Smooth muscle cell of the brain vasculature (primary cell): ENCODE results near the gene AP2M1.
"Not testable (repeated sequence)": the region's sequence is repeated elsewhere in the genome, so short reads cannot be mapped to it uniquely, and the experiment has no call there.

Source experiments
- DNase-seq: peaks from one replicate; pipeline ENCODE4 v3.0.0-alpha.2; 2012; ENCODE audit warnings: low read depth, low spot score

The AP2M1 gene

GRCh38 chr3:184174646-184175492, at the start of gene AP2M1:
Gene AP2M1 (plus strand): TSS chr3:184174855. CDS start chr3:184176994, 2,139 bp downstream.
- peak; percentile 97 for DNase-seq

- no peak for DNase-seq
Observed at GRCh38 chr3:184126006-184126405, 48.6 kb upstream of the AP2M1 start.

DNA sequence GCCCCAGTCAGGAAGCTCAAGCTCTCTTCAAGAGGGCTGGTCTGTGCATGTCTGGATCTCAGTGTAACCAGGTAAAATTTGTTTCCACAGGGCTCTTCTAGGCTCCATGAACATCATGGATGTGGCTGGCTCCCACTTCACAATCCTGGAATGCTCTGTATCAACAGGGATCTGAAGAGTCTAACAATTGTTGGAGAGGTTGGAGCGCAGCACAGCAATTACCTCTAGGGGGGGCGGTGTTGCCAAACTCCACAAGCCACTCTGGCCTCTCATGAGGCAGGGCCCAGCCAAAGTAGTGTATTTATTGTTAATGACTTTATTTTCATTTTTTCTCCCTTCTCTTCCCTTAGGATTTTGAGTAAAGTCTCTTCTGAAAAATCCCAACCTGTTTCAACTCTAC, 45.6 kb upstream of the AP2M1 start:
- DNase-seq, result no peak

- DNase-seq, result no peak
Observed at GRCh38 chr3:184132945-184133344, 41.7 kb upstream of the AP2M1 start.

DNA sequence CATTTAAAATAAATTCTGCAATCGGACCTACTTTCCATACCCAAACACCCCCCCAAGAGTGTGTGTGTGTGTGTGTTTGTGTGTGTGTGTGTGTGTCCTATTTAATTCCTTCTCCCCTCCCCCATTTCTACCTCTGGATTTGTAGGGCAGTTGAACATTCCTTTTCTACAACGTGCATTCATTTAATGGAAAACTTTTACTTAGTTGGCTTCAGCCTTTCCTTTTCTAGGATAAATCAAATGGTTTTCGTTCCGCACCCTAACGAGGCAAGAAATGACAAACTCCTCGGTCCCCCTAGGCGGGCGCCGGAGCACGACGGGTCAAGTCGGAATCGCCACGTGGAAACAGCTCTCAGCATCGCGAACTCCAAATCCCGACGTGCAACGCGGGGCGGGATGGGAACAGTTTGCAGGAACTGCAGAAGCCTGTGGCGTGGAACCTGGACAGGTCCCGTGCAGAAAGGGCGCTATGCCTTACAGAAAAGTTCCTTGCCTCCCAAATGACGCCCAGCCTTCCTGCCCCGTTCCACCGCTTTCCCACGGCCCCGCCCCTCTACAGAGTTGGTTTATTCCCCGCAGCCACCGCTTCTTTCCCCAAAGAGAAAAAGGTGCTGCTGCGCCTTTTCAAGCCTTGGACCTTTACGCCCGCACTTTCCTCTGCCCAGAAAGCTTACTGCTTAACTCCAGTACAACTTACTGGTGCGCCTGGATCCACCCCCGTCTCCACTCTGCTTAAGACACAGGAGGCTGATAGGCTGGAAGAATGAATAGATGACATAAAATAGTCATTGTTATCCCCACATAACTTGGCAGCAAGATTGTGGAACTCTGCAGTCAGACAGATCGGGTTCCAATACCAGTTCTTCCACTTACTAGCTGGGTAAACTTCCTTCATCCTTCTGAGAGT, 40.6 kb upstream of the AP2M1 start:
- DNase-seq, result no peak

DNA sequence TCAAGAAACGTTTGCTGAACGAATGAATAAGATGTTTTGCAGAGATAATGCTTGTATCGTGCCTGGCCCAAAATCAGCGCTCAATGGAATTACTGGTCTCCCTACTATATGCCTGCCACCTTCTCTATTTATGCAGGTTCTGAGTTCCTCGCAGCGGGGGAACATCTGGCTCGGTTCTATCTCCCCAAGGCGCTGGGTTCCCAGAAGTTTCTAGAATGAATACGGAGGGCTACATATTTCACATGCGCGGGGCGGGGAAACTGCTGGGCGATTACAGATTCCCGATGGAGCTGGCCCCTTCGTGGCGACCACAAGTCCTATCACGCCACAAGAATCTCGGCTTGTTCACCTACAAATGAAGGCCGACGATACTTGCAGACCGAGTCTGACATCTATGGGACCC, 39.9 kb upstream of the AP2M1 start:
- DNase-seq, result no peak

GRCh38 chr3:184135149-184135910, 39.3 kb upstream of the AP2M1 start, which contains the start of gene EIF2B5:
Gene EIF2B5 (plus strand): TSS chr3:184135358. CDS start chr3:184135386, 28 bp downstream.
- DNase-seq, result no peak

- DNase-seq, result no peak
Observed at GRCh38 chr3:184135911-184136260, 38.8 kb upstream of the AP2M1 start.

DNA sequence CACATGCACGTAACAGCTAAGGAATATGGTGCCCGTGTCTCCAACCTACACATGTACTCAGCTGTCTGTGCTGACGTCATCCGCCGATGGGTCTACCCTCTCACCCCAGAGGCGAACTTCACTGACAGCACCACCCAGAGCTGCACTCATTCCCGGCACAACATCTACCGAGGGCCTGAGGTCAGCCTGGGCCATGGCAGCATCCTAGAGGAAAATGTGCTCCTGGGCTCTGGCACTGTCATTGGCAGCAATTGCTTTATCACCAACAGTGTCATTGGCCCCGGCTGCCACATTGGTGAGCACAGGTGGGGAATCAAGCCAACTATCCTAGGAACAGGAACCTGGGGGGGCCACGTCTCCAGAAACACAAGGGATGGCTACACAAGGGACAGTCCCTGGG, 34.2 kb upstream of the AP2M1 start:
- DNase-seq, result no peak

DNA sequence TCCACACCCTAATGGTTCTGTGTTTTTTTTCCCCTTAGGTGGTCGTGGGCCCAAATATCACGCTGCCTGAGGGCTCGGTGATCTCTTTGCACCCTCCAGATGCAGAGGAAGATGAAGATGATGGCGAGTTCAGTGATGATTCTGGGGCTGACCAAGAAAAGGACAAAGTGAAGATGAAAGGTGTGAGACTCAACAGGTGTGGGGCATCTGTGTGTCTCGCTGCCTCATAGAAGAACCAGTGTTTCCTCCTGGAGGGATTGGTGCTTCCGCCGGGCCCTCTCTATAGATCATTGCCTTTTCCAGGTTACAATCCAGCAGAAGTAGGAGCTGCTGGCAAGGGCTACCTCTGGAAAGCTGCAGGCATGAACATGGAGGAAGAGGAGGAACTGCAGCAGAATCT, 32.5 kb upstream of the AP2M1 start:
- no peak for DNase-seq

DNA sequence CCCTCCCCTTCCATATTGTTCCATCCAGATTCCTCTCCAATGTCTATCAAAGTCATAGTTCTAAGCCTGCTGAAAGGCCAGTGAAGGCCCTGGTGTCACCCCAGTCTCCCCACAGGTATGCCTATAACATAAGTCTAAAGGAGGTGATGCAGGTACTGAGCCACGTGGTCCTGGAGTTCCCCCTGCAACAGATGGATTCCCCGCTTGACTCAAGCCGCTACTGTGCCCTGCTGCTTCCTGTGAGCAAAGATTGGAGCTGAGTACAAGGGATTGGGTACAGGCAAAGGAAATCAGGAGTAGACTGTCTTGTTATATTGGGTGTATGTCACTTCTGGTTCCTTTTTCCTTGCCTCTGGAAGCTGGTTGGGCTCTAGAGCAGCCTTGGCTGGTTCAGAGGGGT, 31.3 kb upstream of the AP2M1 start:
- DNase-seq, result no peak

DNA sequence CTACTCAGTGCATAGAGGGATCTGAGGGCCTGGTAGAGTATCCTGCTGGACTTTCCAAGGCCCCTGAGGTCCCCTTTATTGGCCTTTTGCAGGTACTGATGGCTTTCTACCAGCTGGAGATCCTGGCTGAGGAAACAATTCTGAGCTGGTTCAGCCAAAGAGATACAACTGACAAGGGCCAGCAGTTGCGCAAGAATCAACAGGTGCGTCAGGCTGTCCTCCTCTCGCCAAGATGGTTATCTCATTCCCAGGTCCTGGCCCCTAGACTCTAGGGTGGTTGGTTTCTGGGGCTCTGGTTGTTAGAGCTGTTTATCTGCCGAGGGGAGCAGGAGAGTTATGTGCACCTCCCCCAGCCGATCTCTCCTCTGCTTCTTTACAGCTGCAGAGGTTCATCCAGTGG, 30.1 kb upstream of the AP2M1 start:
- DNase-seq, result no peak

- no peak for DNase-seq
Observed at GRCh38 chr3:184145111-184145524, 29.5 kb upstream of the AP2M1 start.

GRCh38 chr3:184145751-184146270, 28.8 kb upstream of the AP2M1 start:
- DNase-seq, result no peak

DNA sequence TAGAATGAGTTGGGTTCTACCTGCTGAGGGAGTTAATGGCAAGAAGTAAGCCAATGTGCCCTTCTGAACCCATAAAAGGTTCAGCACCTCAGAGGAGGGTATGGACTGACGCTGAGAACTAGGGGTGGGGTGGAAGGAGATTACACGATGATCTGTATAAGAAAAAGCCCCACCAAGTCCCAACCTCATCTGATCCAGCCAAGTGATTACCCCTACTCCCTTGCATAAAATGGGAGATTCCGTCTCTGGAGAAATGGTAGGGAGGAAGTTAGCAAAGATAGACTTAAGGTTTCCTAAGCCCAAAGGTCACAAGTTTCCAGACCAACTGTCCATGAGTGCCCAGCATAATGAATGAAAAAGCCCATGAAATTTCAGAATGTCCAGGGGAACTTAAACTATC, 26.6 kb upstream of the AP2M1 start:
- DNase-seq, result no peak

- no peak for DNase-seq
Observed at GRCh38 chr3:184149123-184149522, 25.5 kb upstream of the AP2M1 start.

GRCh38 chr3:184149770-184150169, 24.9 kb upstream of the AP2M1 start:
- DNase-seq, result not testable (repeated sequence)

- no peak for DNase-seq
Observed at GRCh38 chr3:184154885-184155643, 19.6 kb upstream of the AP2M1 start, which contains the start of gene DVL3. Gene DVL3 (plus strand): TSS chr3:184155377. CDS start chr3:184155636, 259 bp downstream.

DNA sequence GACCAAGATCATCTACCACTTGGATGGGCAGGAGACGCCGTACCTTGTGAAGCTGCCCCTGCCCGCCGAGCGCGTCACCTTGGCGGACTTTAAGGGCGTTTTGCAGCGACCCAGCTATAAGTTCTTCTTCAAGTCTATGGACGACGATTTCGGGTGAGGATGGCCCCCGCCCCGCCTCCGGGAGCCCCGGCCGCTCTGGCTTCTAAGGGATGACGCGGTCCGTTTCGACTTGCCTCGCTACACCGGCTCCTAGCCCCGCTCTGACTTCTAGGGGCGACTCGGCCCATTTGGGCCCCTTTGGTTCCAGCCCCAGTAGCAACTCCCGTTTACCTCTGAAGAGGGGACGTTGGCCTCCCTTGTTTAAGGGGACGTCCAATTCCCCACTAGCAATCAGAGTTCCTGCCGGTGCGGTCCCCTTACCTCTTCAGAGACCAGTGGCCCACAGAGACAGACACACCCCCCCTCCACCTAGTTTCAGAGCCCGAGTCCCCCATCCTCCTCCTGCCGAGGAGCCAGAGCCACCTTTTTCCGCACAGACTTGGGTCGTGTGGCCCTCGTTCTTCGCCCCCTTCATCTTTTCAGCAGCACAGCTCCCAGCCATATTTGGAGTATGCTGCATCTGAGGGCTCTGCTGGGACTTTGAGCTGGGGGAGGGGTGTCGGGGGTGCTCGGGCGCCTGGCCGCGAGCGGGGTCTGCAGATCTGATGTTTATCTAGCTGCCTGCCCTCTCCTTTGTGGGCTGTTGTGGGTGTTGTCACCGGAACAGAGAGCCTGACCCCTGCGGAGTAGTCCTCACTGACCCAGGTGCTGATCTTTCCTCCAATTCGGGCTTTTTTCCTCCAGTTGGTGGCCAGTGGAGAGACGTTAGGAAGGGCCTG, 18.8 kb upstream of the AP2M1 start:
- no peak for DNase-seq

DNA sequence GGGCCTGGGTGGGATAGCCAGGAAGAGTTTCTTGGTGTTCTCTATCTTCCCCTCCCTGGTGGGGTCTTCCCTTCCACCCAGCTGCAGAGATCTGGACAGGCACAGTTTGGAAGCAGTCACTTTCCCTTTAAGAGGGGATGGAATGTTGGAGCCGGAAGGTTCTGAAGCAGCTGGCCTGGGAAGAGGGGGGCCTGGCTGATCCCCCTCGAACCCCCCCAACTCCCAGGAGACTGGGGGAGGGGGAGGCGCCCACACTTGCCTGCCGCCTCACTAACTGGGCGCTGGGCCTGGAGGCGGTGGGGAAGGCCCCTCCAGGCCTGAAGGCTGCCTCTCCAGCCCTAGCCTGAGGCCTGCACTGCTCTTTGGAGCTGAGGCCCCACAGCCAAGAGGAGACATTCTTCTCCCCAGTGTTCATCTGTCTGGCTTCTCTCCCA, 18.1 kb upstream of the AP2M1 start:
- no peak for DNase-seq
